Stomach (tissue), 4 donors: ENCODE results near the gene KLHL1.

Source experiments
- EP300 ChIP-seq: sonication (generic); formaldehyde crosslinking; IDR thresholded peaks from one replicate; pipeline ENCODE4 v1.6.1; 2017; ENCODE audit warnings: antibody characterized with exemption
- POLR2A ChIP-seq, 4 donors: fragments of 450-650 bp; IDR thresholded peaks; one replicate each; pipeline ENCODE4 v1.6.1; 2016; ENCODE audit warnings: antibody characterized with exemption in 4 of 4, control low read depth in 2 of 4, mild to moderate bottlenecking in 1 of 4, moderate library complexity in 1 of 4
- POLR2AphosphoS5 ChIP-seq, 3 donors: sonication (generic); formaldehyde crosslinking; IDR thresholded peaks; one replicate each; pipeline ENCODE4 v1.6.1; 2016; ENCODE audit warnings: antibody characterized with exemption in 3 of 3
- TF ChIP-seq, protein P1 (sequence below), 7 experiments: fragments of 450-650 bp in 4 of 7; fragments of 200-600 bp in 3 of 7; sonication (generic) in 3 of 7; IDR thresholded peaks; one replicate each; pipeline ENCODE4 v1.5.1; 2016 to 2019; ENCODE audit warnings: antibody characterized with exemption in 7 of 7, control low read depth in 2 of 7, mild to moderate bottlenecking in 1 of 7

DNA sequence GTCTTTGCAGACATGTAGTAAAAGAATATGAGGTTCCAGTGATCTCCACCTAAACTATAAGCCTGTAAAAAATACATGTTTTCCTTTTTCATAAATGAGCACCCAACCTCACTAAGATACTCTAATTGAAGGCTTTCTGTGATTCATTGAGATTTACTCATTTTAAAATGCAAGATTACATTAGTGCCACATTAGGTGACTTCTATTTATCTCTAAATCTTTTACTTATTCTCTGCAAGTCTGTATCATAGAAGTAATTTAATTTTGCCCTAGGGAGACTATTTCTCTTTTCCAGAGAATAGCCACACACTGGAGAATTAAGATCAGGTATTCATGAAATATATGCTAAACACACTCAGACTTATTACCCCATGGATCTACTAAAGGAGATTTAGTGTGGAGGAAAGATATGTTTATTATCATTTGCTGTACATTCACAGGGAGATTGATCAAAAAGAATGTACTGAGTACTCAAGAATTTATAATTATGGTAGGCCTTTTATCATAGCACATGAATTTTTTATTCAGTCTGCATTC, 290.9 kb downstream of the KLHL1 start:
- TF ChIP-seq EP300 (no peak), POLR2AphosphoS5 (IDR thresholded peaks at IDR 0.05) (no peak), POLR2A (IDR thresholded peaks at IDR 0.05) (no peak)
- TF ChIP-seq, protein P1, sequence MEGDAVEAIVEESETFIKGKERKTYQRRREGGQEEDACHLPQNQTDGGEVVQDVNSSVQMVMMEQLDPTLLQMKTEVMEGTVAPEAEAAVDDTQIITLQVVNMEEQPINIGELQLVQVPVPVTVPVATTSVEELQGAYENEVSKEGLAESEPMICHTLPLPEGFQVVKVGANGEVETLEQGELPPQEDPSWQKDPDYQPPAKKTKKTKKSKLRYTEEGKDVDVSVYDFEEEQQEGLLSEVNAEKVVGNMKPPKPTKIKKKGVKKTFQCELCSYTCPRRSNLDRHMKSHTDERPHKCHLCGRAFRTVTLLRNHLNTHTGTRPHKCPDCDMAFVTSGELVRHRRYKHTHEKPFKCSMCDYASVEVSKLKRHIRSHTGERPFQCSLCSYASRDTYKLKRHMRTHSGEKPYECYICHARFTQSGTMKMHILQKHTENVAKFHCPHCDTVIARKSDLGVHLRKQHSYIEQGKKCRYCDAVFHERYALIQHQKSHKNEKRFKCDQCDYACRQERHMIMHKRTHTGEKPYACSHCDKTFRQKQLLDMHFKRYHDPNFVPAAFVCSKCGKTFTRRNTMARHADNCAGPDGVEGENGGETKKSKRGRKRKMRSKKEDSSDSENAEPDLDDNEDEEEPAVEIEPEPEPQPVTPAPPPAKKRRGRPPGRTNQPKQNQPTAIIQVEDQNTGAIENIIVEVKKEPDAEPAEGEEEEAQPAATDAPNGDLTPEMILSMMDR (IDR thresholded peaks at IDR 0.05): no peak
